ENCODE results near the gene UBALD2.
"Not testable (repeated sequence)": the region's sequence is repeated elsewhere in the genome, so short reads cannot be mapped to it uniquely, and the experiment has no call there.

DNA sequence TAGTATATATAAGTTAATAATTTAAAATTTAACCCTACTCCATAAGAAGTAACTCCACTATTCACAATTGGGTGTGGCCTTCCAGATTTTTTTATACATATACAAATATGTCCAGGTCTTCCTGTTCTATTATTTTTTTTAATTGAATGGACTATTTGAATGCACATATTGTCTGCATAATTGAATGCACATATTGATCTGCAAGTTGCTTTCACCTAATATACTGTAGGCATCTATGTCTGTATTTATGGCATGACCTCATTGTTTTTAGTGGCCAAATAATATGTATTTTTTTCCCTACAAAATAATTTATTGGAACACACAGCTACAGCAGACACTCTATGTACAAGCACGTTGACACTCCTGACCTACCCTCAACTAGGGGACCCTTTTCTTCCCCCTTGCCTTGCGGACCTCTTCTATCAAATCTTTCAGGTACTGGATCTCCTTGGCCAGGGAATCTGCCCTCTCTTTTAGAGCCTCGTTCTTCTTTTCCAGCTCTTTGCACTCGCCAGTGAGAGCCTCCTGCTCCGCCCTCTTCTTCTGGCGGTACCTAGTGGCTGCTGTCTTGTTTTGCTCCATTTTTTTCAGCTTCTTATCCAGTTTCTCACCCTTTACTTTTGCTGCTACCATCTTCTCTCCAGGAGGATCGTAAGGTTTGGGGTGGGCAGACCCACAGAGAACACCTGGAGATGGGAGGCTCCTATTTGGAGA lies 39.6 kb upstream of the UBALD2 start:
- TF ChIP-seq, protein P1, sequence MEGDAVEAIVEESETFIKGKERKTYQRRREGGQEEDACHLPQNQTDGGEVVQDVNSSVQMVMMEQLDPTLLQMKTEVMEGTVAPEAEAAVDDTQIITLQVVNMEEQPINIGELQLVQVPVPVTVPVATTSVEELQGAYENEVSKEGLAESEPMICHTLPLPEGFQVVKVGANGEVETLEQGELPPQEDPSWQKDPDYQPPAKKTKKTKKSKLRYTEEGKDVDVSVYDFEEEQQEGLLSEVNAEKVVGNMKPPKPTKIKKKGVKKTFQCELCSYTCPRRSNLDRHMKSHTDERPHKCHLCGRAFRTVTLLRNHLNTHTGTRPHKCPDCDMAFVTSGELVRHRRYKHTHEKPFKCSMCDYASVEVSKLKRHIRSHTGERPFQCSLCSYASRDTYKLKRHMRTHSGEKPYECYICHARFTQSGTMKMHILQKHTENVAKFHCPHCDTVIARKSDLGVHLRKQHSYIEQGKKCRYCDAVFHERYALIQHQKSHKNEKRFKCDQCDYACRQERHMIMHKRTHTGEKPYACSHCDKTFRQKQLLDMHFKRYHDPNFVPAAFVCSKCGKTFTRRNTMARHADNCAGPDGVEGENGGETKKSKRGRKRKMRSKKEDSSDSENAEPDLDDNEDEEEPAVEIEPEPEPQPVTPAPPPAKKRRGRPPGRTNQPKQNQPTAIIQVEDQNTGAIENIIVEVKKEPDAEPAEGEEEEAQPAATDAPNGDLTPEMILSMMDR (IDR thresholded peaks at IDR 0.05; ENCODE audit: control extremely low read depth in 1 of 3, insufficient read depth in 1 of 3, low read depth in 1 of 3, low read length in 3 of 3) = not testable (repeated sequence)
- TF ChIP-seq, protein P2, sequence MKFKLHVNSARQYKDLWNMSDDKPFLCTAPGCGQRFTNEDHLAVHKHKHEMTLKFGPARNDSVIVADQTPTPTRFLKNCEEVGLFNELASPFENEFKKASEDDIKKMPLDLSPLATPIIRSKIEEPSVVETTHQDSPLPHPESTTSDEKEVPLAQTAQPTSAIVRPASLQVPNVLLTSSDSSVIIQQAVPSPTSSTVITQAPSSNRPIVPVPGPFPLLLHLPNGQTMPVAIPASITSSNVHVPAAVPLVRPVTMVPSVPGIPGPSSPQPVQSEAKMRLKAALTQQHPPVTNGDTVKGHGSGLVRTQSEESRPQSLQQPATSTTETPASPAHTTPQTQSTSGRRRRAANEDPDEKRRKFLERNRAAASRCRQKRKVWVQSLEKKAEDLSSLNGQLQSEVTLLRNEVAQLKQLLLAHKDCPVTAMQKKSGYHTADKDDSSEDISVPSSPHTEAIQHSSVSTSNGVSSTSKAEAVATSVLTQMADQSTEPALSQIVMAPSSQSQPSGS (IDR thresholded peaks at IDR 0.05; ENCODE audit: low read length) = not testable (repeated sequence)
- not testable (repeated sequence) for TF ChIP-seq EP300 (IDR thresholded peaks at IDR 0.05; ENCODE audit: borderline replicate concordance in 1 of 2, low read depth in 2 of 2, low read length in 2 of 2); CBX5 (IDR thresholded peaks at IDR 0.05; ENCODE audit: low read depth, low read length)

All from H1 (cell line).